DMS79 (cell line): ENCODE results near the gene KLHL41.

Experiments used
- DNase-seq: peaks from one replicate; lab custom pipeline; 2025; lab: John Stamatoyannopoulos, UW

KLHL41 gene

GRCh38 chr2:169509298-169509885 is at the start of gene KLHL41:
KLHL41 (plus strand) TSS chr2:169509702; CDS start chr2:169509779, 77 bp downstream.
- no peak for DNase-seq

- no peak for DNase-seq
Observed at GRCh38 chr2:169461143-169461542, 48.4 kb upstream of the KLHL41 start.

- no peak for DNase-seq
Observed at GRCh38 chr2:169462896-169463695, 46.4 kb upstream of the KLHL41 start.

GRCh38 chr2:169464466-169464865 is 45.0 kb upstream of the KLHL41 start:
- DNase-seq, result no peak

- DNase-seq, result no peak
Observed at GRCh38 chr2:169464882-169465281, 44.6 kb upstream of the KLHL41 start.

- no peak for DNase-seq
Observed at GRCh38 chr2:169468841-169469240, 40.7 kb upstream of the KLHL41 start.

GRCh38 chr2:169469952-169470572 is 39.4 kb upstream of the KLHL41 start:
- DNase-seq, result no peak

GRCh38 chr2:169472249-169472648 is 37.3 kb upstream of the KLHL41 start:
- no peak for DNase-seq

GRCh38 chr2:169476459-169476858 is 33.0 kb upstream of the KLHL41 start:
- no peak for DNase-seq

- DNase-seq, result no peak
Observed at GRCh38 chr2:169478339-169478738, 31.2 kb upstream of the KLHL41 start.

GRCh38 chr2:169478745-169479256 is 30.7 kb upstream of the KLHL41 start:
- no peak for DNase-seq

GRCh38 chr2:169479257-169480078 is 30.0 kb upstream of the KLHL41 start, which contains the start of gene BBS5:
BBS5 (plus strand) TSS chr2:169479494; CDS start chr2:169479554, 60 bp downstream.
- peak; percentile 59 for DNase-seq

- no peak for DNase-seq
Observed at GRCh38 chr2:169480079-169480465, 29.4 kb upstream of the KLHL41 start.

GRCh38 chr2:169485650-169486138 is 23.8 kb upstream of the KLHL41 start:
- no peak for DNase-seq

- DNase-seq, result no peak
Observed at GRCh38 chr2:169486487-169486886, 23.0 kb upstream of the KLHL41 start.

- no peak for DNase-seq
Observed at GRCh38 chr2:169490834-169491233, 18.7 kb upstream of the KLHL41 start.

- DNase-seq, result no peak
Observed at GRCh38 chr2:169491378-169491777, 18.1 kb upstream of the KLHL41 start.

- DNase-seq, result no peak
Observed at GRCh38 chr2:169493360-169493759, 16.1 kb upstream of the KLHL41 start.

- DNase-seq, result no peak
Observed at GRCh38 chr2:169495310-169495928, 14.1 kb upstream of the KLHL41 start.

GRCh38 chr2:169504651-169505050 is 4.9 kb upstream of the KLHL41 start:
- no peak for DNase-seq

- DNase-seq, result no peak
Observed at GRCh38 chr2:169507698-169508097, 1.8 kb upstream of the KLHL41 start.
